GM21515 (cell line): ENCODE results near the gene NELFE.
"Not testable (repeated sequence)": the region's sequence is repeated elsewhere in the genome, so short reads cannot be mapped to it uniquely, and the experiment has no call there.

Source experiments
- ATAC-seq: cut with Tn5 transposase; IDR thresholded peaks from one replicate; pipeline ENCODE4 v1.9.1; 2021; ENCODE audit not compliant: unreplicated experiment

Gene NELFE

DNA sequence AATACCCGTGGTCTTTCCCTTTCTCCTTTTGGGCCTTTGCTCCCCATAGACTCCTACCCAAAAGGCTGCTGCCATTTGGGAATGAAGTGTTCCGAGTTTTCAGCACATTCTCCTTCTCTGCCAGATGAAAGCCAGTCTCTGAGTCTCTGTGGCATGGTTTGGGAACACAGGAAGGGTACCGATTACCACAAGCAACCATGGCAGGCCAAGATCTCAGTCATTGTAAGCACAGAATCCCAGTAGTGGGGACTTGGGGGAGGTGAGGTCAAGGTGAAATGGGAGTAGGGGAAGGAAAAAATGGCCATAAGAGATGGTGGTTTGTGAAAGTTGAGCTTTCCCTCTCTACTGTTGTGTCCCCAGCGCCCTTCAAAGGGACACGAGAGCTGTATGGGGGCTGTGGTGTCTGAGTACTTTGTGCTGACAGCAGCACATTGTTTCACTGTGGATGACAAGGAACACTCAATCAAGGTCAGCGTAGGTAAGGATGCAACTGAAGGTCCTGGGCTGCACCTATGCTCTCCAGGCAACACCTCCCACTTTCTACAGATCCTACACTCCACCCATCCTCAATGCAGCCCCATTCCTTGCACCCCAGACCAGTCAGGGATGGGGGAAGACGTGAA is 8.7 kb downstream of the NELFE start:
- no peak for ATAC-seq

DNA sequence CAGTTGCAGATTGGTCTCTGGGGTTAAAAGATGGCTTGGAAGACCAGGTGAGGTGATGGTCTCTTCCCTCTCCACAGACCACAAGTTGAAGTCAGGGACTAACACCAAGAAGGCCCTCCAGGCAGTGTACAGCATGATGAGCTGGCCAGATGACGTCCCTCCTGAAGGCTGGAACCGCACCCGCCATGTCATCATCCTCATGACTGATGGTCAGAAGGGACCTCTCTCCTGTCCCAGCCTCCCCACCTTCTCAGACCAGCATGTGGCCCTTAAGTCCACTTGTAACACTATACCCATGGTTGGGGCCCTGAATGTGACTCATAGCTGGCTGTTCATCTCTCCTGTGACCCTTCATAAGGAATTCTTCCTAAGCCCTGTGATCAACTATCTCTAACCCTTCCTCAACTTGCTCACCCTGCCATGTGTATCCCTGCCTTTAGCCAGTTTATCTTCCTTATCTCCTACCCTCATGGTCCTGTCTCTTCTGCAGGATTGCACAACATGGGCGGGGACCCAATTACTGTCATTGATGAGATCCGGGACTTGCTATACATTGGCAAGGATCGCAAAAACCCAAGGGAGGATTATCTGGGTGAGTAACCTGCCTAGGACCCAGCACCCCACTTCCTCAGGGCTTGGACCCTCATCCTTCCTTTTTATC is 9.9 kb downstream of the NELFE start:
- ATAC-seq = no peak

DNA sequence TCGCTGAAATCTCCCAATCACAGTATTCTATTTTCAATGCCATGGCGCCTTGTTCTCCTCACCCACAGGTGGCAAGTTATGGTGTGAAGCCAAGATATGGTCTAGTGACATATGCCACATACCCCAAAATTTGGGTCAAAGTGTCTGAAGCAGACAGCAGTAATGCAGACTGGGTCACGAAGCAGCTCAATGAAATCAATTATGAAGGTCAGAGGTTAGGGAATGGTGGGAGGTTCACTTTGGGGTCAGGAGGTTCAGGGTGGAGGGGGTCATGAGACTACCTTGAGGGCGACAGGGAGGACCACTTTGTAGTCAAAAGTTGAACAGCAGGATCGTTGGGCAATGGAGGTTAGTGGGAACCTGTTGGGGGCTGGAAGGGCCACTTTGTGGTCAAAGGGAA is 10.5 kb downstream of the NELFE start:
- no peak for ATAC-seq

DNA sequence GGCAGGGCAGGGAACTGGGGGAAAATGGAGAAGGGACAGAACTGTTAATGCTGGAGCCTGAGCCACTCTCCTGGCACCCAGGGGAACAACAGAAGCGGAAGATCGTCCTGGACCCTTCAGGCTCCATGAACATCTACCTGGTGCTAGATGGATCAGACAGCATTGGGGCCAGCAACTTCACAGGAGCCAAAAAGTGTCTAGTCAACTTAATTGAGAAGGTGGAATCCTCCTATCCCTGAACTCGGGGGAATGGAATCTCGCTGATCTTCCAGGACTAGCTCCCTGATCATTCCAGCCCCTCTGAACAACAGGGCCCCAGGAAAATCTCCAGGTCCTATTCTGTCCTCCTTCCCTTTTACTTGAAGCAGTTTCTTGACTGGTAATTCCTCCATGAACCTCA is 10.9 kb downstream of the NELFE start:
- ATAC-seq = no peak

DNA sequence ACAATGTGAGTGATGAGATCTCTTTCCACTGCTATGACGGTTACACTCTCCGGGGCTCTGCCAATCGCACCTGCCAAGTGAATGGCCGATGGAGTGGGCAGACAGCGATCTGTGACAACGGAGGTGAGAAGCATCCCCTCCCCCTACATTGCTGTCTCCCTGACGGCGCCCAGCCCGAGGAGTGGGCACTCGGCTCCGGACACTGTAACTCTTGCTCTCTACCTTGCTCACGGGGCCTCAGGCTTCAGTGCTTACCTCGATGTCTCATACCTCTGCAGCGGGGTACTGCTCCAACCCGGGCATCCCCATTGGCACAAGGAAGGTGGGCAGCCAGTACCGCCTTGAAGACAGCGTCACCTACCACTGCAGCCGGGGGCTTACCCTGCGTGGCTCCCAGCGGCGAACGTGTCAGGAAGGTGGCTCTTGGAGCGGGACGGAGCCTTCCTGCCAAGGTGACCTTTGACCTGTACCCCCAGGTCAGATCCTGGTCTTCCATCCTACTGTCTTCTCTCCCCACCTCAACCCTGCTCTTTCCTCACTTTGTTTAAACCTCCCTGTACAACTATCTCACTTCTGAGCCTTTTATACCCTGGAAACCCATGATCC is 11.6 kb downstream of the NELFE start:
- ATAC-seq = no peak

DNA sequence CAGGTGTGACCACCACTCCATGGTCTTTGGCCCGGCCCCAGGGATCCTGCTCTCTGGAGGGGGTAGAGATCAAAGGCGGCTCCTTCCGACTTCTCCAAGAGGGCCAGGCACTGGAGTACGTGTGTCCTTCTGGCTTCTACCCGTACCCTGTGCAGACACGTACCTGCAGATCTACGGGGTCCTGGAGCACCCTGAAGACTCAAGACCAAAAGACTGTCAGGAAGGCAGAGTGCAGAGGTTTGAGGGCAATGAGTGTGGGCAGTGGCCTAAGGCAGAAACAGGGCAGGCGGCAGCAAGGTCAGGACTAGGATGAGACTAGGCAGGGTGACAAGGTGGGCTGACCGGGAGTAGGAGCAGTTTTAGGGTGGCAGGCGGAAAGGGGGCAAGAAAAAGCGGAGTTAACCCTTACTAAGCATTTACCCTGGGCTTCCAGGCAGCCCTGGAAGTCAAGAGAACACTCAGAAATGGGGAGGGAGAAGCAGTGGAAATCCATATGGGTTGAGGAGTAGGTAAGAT is 12.3 kb downstream of the NELFE start:
- ATAC-seq = no peak

DNA sequence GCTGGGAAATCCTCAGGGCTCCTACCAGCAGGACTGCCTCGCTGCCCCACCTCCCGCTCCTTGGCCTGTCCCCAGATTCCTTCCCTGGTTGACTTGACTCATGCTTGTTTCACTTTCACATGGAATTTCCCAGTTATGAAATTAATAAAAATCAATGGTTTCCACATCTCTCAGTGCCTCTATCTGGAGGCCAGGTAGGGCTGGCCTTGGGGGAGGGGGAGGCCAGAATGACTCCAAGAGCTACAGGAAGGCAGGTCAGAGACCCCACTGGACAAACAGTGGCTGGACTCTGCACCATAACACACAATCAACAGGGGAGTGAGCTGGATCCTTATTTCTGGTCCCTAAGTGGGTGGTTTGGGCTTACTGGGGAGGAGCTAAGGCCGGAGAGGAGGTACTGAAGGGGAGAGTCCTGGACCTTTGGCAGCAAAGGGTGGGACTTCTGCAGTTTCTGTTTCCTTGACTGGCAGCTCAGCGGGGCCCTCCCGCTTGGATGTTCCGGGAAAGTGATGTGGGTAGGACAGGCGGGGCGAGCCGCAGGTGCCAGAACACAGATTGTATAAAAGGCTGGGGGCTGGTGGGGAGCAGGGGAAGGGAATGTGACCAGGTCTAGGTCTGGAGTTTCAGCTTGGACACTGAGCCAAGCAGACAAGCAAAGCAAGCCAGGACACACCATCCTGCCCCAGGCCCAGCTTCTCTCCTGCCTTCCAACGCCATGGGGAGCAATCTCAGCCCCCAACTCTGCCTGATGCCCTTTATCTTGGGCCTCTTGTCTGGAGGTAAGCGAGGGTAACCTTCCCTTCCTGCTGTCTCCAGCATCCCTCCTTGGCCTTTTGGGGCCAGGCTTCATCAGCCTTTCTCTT is 13.0 kb downstream of the NELFE start, which contains the start of gene CFB:
CFB (plus strand) TSS at position 589 of the 863 bp plus-strand sequence; CDS start at position 716, 127 bp downstream.
- no peak for ATAC-seq

DNA sequence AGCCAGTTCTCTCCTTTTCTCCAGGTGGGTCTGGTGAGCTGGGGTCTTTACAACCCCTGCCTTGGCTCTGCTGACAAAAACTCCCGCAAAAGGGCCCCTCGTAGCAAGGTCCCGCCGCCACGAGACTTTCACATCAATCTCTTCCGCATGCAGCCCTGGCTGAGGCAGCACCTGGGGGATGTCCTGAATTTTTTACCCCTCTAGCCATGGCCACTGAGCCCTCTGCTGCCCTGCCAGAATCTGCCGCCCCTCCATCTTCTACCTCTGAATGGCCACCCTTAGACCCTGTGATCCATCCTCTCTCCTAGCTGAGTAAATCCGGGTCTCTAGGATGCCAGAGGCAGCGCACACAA is 13.6 kb downstream of the NELFE start:
- ATAC-seq = no peak

DNA sequence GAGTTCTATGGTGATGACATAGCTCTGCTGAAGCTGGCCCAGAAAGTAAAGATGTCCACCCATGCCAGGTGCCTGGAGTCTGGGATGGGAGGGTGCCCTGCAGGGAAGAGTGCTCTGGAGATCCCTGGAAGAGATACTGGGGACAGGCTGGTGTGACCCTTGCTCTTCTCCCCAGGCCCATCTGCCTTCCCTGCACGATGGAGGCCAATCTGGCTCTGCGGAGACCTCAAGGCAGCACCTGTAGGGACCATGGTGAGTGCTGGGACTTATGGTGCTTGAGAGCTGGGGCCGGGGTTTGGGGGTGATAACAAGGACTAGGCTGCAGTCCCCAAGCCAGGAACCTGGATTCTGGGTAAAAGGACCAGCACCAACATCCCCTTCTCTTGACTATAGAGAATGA is 15.0 kb downstream of the NELFE start:
- no peak for ATAC-seq

DNA sequence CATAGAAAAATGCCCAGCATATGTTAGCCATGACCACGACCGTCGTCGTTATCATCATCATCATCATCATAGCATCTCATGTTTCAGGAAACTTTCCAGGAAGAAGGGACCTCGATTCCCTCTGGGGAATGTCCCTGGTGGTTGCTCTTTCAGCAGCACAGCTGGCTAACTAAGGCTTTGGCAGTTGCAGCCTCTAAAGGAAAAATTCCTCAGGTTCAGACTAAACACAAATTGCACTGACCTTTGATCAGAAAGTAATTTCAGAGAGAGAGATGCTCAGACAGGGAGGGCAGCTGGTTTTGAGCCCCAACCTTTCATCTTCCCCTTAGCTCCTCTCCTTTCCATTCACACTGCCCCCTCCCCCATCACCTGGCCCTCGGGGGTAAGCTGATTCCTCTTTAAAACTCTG is 18.5 kb downstream of the NELFE start:
- no peak for ATAC-seq

DNA sequence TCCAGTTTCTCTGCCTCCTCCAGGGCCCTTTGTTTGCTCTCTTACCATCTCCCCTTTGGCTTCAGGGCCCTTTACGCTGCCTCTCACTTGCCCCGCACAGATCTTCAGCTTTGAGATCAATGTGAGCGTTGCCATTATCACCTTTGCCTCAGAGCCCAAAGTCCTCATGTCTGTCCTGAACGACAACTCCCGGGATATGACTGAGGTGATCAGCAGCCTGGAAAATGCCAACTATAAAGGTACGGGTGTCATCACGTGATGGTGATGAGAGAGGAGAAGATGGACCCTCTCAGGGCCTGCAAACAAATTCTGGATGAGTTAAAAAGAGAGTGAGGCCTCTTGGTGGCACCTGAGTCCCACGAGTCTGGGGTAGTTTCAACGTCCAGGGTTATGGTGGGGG is 22.9 kb downstream of the NELFE start:
- no peak for ATAC-seq

DNA sequence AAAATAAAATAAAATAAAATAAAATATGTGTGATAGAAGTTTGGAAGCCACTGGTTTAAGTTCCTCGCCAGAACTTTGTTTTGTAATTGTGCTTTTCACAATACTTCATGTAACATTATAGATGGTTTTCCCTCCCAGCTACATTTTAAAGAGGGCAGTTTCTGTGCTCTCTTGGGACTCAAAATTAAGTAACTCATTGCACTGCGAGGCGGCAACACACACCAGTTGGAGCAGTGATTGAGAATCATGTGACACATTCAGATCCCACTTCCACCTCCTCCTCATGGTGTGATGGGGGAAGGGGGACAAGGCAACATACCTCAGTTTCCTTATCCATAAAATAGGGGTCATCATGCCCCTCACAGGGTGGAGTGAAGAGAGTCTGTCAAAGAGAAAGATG is 23.8 kb downstream of the NELFE start:
- no peak for ATAC-seq

DNA sequence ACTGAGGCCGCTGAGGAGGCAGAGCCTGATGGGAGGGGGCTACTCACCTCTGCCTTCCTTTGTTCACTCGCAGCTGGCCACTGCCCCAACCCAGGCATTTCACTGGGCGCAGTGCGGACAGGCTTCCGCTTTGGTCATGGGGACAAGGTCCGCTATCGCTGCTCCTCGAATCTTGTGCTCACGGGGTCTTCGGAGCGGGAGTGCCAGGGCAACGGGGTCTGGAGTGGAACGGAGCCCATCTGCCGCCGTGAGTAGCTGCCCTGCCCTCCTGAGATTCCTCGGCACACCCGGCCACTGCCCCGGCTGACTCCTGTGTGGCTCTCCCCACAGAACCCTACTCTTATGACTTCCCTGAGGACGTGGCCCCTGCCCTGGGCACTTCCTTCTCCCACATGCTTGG is 25.2 kb downstream of the NELFE start:
- ATAC-seq = no peak

DNA sequence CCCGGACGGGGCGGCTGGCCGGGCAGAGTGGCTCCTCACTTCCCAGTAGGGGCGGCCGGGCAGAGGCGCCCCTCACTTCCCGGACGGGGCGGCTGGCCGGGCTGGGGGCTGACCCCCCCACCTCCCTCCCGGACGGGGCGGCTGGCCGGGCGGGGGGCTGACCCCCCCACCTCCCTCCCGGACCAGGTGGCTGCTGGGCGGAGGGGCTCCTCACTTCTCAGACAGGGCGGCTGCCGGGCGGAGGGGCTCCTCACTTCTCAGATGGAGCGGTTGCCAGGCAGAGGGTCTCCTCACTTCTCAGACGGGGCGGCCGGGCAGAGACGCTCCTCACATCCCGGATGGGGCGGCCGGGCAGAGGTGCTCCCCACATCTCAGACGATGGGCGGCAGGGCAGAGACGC is 26.6 kb downstream of the NELFE start:
- not testable (repeated sequence) for ATAC-seq

DNA sequence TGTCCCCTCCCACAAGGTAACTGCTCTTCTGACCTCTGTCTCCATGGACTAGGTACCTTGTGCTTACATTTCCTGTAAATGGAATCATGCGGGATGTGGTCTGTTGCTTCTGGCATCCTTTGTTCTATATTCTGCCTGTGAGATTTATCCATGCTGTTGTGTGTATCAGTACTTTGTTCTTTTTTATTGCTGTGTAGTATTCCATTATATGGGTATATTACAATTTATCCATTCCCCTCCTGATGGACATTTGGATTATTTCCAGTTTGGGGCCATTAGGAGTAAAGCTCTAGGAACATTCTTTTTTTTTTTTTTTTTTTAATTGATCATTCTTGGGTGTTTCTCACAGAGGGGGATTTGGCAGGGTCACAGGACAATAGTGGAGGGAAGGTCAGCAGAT is 27.8 kb downstream of the NELFE start:
- no peak for ATAC-seq

DNA sequence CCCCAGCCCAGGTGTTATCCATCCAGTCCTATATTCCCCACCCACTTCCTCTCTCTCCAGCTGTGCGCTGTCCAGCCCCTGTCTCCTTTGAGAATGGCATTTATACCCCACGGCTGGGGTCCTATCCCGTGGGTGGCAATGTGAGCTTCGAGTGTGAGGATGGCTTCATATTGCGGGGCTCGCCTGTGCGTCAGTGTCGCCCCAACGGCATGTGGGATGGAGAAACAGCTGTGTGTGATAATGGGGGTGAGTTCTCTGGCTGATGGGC is 30.2 kb downstream of the NELFE start:
- no peak for ATAC-seq

DNA sequence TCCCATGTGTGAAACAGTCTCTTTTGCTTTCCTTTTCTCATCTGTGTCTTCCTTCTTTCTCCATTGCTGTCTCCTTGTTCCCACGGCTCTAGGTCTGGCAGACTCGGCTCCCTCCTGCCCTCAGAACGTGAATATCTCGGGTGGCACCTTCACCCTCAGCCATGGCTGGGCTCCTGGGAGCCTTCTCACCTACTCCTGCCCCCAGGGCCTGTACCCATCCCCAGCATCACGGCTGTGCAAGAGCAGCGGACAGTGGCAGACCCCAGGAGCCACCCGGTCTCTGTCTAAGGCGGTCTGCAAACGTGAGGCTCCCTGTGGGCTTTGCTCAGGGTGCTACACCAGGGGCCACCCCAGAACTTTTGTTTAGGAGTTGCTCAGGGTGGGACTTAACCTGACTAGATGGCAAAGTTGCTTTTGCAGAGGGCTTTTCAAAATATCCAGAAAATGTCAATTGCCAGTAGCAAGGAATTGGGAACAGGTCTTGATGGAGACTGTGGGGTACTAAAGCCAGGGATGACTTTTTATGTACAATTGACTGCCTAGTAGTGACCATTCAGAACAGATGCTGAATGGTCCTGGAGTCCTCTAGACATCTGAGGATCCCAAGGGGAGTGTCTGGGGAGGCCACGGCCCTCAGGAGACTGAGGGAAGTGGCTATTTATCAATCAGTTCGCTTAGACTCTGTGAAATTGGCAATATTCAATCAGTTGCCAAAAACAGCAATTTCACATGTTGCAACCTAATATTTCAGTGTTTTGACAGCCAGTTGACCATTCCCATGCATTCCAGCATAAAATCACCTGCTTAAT is 30.7 kb downstream of the NELFE start:
- no peak for ATAC-seq

DNA sequence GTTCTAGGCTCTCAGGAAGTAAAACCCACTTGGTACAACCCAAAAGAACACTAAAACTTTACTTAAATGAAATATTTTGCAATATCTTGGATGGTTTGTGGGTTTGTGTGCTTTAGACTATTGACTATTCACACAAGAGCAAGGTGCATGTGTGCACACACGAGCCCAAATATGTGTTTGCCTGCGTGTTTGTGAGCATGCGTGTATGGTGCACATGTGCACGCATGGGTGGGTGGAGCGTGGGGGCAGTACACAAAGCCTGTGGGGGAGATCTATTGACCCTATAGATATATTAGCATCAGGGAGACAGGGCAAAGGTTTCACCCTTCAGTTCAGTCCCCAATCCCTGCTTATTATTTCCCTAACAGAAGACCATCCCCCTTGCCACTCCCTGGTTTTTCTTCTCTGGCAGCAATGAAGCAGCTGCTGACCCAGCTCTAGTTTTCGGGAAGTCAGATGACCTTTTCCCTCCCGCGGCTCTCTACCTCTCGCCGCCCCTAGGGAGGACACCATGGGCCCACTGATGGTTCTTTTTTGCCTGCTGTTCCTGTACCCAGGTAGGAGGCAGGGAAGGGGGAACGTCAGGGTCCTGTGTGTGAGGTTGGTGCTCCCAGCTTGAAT is 31.4 kb downstream of the NELFE start, which contains the start of gene C2:
C2 (plus strand) TSS at position 476 of the 621 bp plus-strand sequence; CDS start at position 512, 36 bp downstream.
- no peak for ATAC-seq

DNA sequence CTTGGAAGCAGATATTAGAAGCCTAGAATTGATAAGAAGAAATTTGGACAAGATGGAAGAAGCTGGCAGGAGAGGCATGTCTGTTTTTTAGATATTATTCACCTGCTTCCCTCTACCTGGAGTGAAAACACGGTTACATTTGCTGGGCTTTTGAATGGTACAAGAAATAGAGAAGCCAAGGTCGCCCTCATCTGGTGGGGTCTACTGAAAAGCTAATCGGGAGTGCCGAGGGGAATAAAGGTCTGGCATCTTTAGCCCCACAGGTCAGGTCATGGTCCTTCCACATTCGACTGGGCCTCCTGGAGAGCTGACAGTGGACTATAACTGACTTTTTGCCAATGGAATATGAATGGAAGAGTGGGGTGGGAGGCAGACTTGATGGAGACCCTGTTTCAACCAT is 35.8 kb downstream of the NELFE start:
- ATAC-seq = no peak

DNA sequence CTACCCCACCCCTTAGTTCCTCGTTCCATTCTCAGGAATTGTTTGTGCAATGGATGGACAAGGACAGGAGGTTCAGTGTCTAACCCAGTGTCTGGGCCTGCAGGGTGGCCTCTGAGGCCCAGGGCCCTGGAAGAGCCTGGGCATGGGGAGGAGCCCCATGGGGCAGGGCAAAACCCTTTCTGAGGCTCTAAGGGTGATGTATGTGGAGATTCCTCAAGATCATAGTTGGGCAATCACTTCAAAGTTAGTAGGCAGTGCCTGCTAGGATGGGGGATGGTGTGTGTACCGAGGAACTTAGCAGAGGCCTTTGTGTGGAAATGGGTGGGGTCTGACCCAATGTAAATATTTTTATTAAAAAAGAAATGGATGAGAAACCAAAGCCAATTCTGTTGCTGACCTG is 38.0 kb downstream of the NELFE start:
- no peak for ATAC-seq
